Activated B cell treated with CpG ODN at 0.5 μM for 24 hours (primary cell): Measurements from ENCODE around the gene GNG13. TPM values are rescaled to one million over a fixed set of nuclear protein-coding genes. Genes with fewer than 3 reads are reported as not detected.

Source experiments
- ATAC-seq: fragments of 200-7000 bp; cut with Tn5 transposase; one replicate; pipeline ENCODE4 v1.10.0; 2021; ENCODE audit warnings: low read depth, mild to moderate bottlenecking, moderate library complexity
- CTCF ChIA-PET: fragments of 350-600 bp; sonication (Branson Sonifier 250); formaldehyde crosslinking; loops from one replicate; lab custom pipeline; 2021; ENCODE audit warnings: antibody characterized with exemption; lab: Charles Lee
- POLR2A ChIA-PET: fragments of 350-600 bp; sonication (Branson Sonifier 250); formaldehyde crosslinking; loops from one replicate; lab custom pipeline; 2021; ENCODE audit warnings: antibody characterized with exemption; lab: Charles Lee
- DNase-seq: peaks from one replicate; pipeline ENCODE4 v3.0.0; 2022
- H3K27ac Mint-ChIP-seq: one replicate; pipeline ENCODE4 v1.8.0; 2020; ENCODE audit warnings: mixed read lengths
- H3K27me3 Mint-ChIP-seq: one replicate; pipeline ENCODE4 v1.8.0; 2021; ENCODE audit warnings: mixed read lengths
- H3K36me3 Mint-ChIP-seq: one replicate; pipeline ENCODE4 v1.8.0; 2021; ENCODE audit warnings: low read depth, mixed read lengths
- H3K4me1 Mint-ChIP-seq: one replicate; pipeline ENCODE4 v1.8.0; 2021; ENCODE audit warnings: mixed read lengths
- H3K4me3 Mint-ChIP-seq: one replicate; pipeline ENCODE4 v1.8.0; 2020; ENCODE audit warnings: mild to moderate bottlenecking, mixed read lengths
- H3K9me3 Mint-ChIP-seq: one replicate; pipeline ENCODE4 v1.8.0; 2020; ENCODE audit warnings: mixed read lengths
- CTCF ChIP-seq: fragments of 200-600 bp; IDR thresholded peaks from one replicate; pipeline ENCODE4 v1.8.0; 2022; ENCODE audit warnings: antibody characterized with exemption, mild to moderate bottlenecking
- intact Hi-C: fragments of 100-400 bp; cut with micrococcal nuclease; formaldehyde crosslinking; loops from one replicate; pipeline ENCODE4 v1.15.1; 2024
- total RNA-seq: library from RNA; stranded (reverse); gene quantifications from 2 replicates; pipeline ENCODE4 v1.2.3, GENCODE V29; 2022

Gene GNG13
- total RNA-seq, 1 donor from 2014 or later: not detected

GRCh38 chr16:824601-825000 lies 24.1 kb upstream of the GNG13 start:
- ATAC-seq (no peak), DNase-seq (no peak)
- Mint-ChIP-seq H3K4me1 (peaks cover 12% of the 10 kb centered on the region), H3K27ac (no peak overlapping the region), H3K36me3 (no peaks in the 10 kb centered on the region), H3K4me3 (no peak overlapping the region), H3K27me3 (peaks cover 14% of the 10 kb centered on the region), H3K9me3 (no peaks in the 10 kb centered on the region)
- CTCF ChIA-PET: no interaction called here
- no peak for TF ChIP-seq CTCF
- POLR2A ChIA-PET: no interaction called here
- intact Hi-C loops: no loop called here

DNA sequence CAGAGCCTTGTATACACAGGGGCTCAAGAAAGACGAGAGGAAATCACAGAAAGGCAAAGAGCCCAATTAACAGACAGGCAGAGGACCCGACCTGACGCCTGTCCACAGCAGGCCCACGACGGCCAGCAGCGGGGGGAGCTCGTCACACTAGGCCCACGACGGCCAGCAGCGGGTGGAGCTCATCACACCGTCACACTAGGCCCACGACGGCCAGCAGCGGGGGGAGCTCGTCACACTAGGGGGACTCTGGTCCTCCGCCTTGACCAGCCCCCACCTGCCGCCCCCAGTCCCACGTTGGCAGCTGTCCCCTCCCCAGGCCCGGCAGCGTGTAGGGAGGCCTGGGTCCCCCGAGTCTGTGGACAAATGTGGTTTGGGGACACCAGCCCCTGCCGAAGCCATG lies 23.7 kb upstream of the GNG13 start:
- Mint-ChIP-seq H3K27ac (no peak overlapping the region), H3K4me3 (no peak overlapping the region), H3K36me3 (no peaks in the 10 kb centered on the region), H3K27me3 (peaks cover 14% of the 10 kb centered on the region), H3K4me1 (peaks cover 14% of the 10 kb centered on the region), H3K9me3 (no peaks in the 10 kb centered on the region)
- no peak for TF ChIP-seq CTCF
- DNase-seq (no peak), ATAC-seq (no peak)
- ChIA-PET POLR2A (no interaction called here), CTCF (no interaction called here)
- intact Hi-C loops: no loop called here

DNA sequence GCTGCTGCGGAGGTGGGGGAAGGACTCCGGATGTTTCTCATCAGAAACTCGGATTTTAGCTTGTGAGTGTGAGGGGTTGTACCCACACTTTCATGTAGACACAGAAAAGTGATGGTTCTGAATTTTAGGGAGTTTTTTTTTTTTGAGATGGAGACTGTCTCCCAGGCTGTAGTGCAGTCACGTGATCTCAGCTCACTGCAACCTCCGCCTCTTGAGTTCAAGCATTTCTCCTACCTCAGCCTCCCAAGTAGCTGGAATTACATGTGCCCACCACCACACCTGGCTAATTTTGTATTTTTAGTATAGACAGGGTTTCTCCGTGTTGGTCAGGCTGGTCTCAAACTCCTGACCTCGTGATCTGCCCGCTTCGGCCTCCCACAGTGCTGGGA lies 22.4 kb upstream of the GNG13 start:
- intact Hi-C loops: no loop called here
- no peaks in the 10 kb centered on the region for H3K36me3 Mint-ChIP-seq
- POLR2A ChIA-PET: no interaction called here
- DNase-seq (no peak), ATAC-seq (no peak)
- no peak overlapping the region for H3K4me3 Mint-ChIP-seq
- peaks cover 14% of the 10 kb centered on the region for H3K27me3 Mint-ChIP-seq
- H3K4me1 Mint-ChIP-seq: peaks cover 14% of the 10 kb centered on the region
- no peak for TF ChIP-seq CTCF
- no peak overlapping the region for H3K27ac Mint-ChIP-seq
- no peaks in the 10 kb centered on the region for H3K9me3 Mint-ChIP-seq
- CTCF ChIA-PET: no interaction called here

GRCh38 chr16:822174-822908 lies 21.8 kb upstream of the GNG13 start:
- ChIA-PET POLR2A (no interaction called here), CTCF (no interaction called here)
- TF ChIP-seq CTCF: no peak
- H3K9me3 Mint-ChIP-seq: no peaks in the 10 kb centered on the region
- H3K4me1 Mint-ChIP-seq: peaks cover 14% of the 10 kb centered on the region
- peaks cover 14% of the 10 kb centered on the region for H3K27me3 Mint-ChIP-seq
- intact Hi-C loops: no loop called here
- no peak overlapping the region for H3K4me3 Mint-ChIP-seq
- ATAC-seq (no peak), DNase-seq (no peak)
- H3K36me3 Mint-ChIP-seq: no peaks in the 10 kb centered on the region
- no peak overlapping the region for H3K27ac Mint-ChIP-seq

DNA sequence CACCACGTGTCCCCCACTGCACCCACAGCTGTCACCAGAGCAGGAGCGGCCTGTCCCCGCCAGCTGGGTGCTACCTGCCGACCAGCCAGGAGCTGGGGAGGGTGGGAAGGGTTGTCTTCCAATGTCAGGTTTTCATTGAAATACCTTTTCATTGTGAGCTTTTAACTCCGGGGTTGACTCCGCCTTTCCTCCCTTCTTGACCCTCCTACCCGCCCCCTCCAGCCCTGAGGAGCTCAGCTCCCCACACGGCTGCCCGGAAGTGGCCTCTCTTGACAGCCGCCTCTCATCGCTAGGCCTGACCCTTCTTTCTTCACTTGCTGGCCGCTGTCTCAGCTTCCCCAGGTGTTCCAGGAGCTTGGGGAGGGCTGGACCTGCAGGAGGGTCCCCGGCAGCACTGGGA lies 21.2 kb upstream of the GNG13 start:
- ATAC-seq (no peak), DNase-seq (no peak)
- Mint-ChIP-seq H3K4me1 (peaks cover 14% of the 10 kb centered on the region), H3K4me3 (no peak overlapping the region), H3K27me3 (peaks cover 14% of the 10 kb centered on the region), H3K9me3 (no peaks in the 10 kb centered on the region), H3K36me3 (no peaks in the 10 kb centered on the region), H3K27ac (no peak overlapping the region)
- intact Hi-C loops: no loop called here
- CTCF ChIA-PET: no interaction called here
- TF ChIP-seq CTCF: no peak
- POLR2A ChIA-PET: interaction anchor here (0.6 kb wide), 1 partner anchor 259 kb away, joined by 5 read pairs; no protein-coding TSS in a partner anchor
